GM19193 (cell line): ENCODE measurements around the gene PDXK.

Experiments used
- POLR2A ChIP-seq: IDR thresholded peaks from 4 replicates; pipeline ENCODE4 v1.6.1; 2011; ENCODE audit not compliant: insufficient read depth, insufficient read length; ENCODE audit errors: extremely low read depth

PDXK gene

GRCh38 chr21:43718872-43719747, at the start of gene PDXK:
TSS of gene PDXK (plus strand) at chr21:43719129. CDS start at chr21:43719295, 166 bp downstream.
- peak; percentile 79 for TF ChIP-seq POLR2A

GRCh38 chr21:43669828-43670605, 48.9 kb upstream of the PDXK start:
- no peak for TF ChIP-seq POLR2A

- TF ChIP-seq POLR2A = no peak
These were observed 43.1 kb upstream of the PDXK start for GRCh38 chr21:43675871-43676270.

GRCh38 chr21:43676391-43676790, 42.5 kb upstream of the PDXK start:
- no peak for TF ChIP-seq POLR2A

- no peak for TF ChIP-seq POLR2A
These were observed 39.0 kb upstream of the PDXK start for GRCh38 chr21:43679951-43680350.

GRCh38 chr21:43681650-43682049, 37.3 kb upstream of the PDXK start:
- TF ChIP-seq POLR2A = no peak

GRCh38 chr21:43684424-43684823, 34.5 kb upstream of the PDXK start:
- TF ChIP-seq POLR2A = no peak

- no peak for TF ChIP-seq POLR2A
These were observed 31.9 kb upstream of the PDXK start for GRCh38 chr21:43686811-43687565.

GRCh38 chr21:43687566-43688399, 31.1 kb upstream of the PDXK start:
- TF ChIP-seq POLR2A = no peak

- TF ChIP-seq POLR2A = no peak
These were observed 30.0 kb upstream of the PDXK start for GRCh38 chr21:43688906-43689305.

- TF ChIP-seq POLR2A = no peak
These were observed 29.2 kb upstream of the PDXK start for GRCh38 chr21:43689556-43690337.

GRCh38 chr21:43690346-43690745, 28.6 kb upstream of the PDXK start:
- no peak for TF ChIP-seq POLR2A

- no peak for TF ChIP-seq POLR2A
These were observed 27.7 kb upstream of the PDXK start for GRCh38 chr21:43691086-43691795.
